Lower leg skin (tissue), 3 donors: ENCODE measurements around the gene KIF26B.

Source experiments
- CTCF ChIP-seq, 3 donors: fragments of 450-650 bp; IDR thresholded peaks; one replicate each; pipeline ENCODE4 v1.5.1; 2016; ENCODE audit warnings: antibody characterized with exemption in 3 of 3, mild to moderate bottlenecking in 3 of 3, moderate library complexity in 2 of 3
- POLR2A ChIP-seq, 2 donors: fragments of 450-650 bp; IDR thresholded peaks; one replicate each; pipeline ENCODE4 v1.6.1; 2016 to 2017; ENCODE audit warnings: antibody characterized with exemption in 2 of 2, mild to moderate bottlenecking in 1 of 2, moderate library complexity in 1 of 2

GRCh38 chr1:245419989-245420388, 265.2 kb downstream of the KIF26B start:
- TF ChIP-seq CTCF (IDR thresholded peaks at IDR 0.05) (no peak), POLR2A (IDR thresholded peaks at IDR 0.05) (no peak)
